GM23338 (cell line): Measurements from ENCODE around the gene GLB1L.

Experiments used
- CTCF ChIP-seq, 2 experiments: fragments of 200-600 bp in 1 of 2; sonication (generic) in 1 of 2; conservative IDR thresholded peaks; 2 replicates each; pipeline versions ENCODE4 v1.5.1 to v1.6.1; 2016 to 2017; ENCODE audit warnings: antibody characterized with exemption in 2 of 2, low read depth in 2 of 2, mild to moderate bottlenecking in 2 of 2, moderate library complexity in 1 of 2
- EZH2phosphoT487 ChIP-seq: fragments of 200-600 bp; sonication (generic); IDR thresholded peaks from one replicate; pipeline ENCODE4 v1.8.1; 2018; ENCODE audit warnings: antibody characterized with exemption; ENCODE audit not compliant: unreplicated experiment
- POLR2AphosphoS5 ChIP-seq: IDR thresholded peaks from 2 replicates; pipeline ENCODE4 v1.6.1; 2016; ENCODE audit warnings: antibody characterized with exemption, low read depth
- ZNF114 ChIP-seq: fragments of 250-450 bp; sonication (Bioruptor Pico); IDR thresholded peaks from 2 replicates; pipeline ENCODE4 v1.5.0; 2020; ENCODE audit warnings: mild to moderate bottlenecking, moderate library complexity
- TF ChIP-seq, protein P1 (sequence below): IDR thresholded peaks from one replicate; pipeline ENCODE4 v1.6.1; 2018; ENCODE audit warnings: antibody characterized with exemption; ENCODE audit not compliant: unreplicated experiment
- TF ChIP-seq, protein P2 (sequence below): IDR thresholded peaks from 2 replicates; pipeline ENCODE4 v1.6.1; 2016; ENCODE audit warnings: antibody characterized with exemption

- TF ChIP-seq CTCF (conservative IDR thresholded peaks at IDR 0.05; ENCODE audit: low read depth in 2 of 2) (no peak), EZH2phosphoT487 (no peak), POLR2AphosphoS5 (no peak), ZNF114 (no peak)
- TF ChIP-seq, protein P1, sequence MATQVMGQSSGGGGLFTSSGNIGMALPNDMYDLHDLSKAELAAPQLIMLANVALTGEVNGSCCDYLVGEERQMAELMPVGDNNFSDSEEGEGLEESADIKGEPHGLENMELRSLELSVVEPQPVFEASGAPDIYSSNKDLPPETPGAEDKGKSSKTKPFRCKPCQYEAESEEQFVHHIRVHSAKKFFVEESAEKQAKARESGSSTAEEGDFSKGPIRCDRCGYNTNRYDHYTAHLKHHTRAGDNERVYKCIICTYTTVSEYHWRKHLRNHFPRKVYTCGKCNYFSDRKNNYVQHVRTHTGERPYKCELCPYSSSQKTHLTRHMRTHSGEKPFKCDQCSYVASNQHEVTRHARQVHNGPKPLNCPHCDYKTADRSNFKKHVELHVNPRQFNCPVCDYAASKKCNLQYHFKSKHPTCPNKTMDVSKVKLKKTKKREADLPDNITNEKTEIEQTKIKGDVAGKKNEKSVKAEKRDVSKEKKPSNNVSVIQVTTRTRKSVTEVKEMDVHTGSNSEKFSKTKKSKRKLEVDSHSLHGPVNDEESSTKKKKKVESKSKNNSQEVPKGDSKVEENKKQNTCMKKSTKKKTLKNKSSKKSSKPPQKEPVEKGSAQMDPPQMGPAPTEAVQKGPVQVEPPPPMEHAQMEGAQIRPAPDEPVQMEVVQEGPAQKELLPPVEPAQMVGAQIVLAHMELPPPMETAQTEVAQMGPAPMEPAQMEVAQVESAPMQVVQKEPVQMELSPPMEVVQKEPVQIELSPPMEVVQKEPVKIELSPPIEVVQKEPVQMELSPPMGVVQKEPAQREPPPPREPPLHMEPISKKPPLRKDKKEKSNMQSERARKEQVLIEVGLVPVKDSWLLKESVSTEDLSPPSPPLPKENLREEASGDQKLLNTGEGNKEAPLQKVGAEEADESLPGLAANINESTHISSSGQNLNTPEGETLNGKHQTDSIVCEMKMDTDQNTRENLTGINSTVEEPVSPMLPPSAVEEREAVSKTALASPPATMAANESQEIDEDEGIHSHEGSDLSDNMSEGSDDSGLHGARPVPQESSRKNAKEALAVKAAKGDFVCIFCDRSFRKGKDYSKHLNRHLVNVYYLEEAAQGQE = no peak
- TF ChIP-seq, protein P2, sequence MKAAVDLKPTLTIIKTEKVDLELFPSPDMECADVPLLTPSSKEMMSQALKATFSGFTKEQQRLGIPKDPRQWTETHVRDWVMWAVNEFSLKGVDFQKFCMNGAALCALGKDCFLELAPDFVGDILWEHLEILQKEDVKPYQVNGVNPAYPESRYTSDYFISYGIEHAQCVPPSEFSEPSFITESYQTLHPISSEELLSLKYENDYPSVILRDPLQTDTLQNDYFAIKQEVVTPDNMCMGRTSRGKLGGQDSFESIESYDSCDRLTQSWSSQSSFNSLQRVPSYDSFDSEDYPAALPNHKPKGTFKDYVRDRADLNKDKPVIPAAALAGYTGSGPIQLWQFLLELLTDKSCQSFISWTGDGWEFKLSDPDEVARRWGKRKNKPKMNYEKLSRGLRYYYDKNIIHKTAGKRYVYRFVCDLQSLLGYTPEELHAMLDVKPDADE = no peak
Measured at GRCh38 chr2:219289537-219290361, 44.5 kb upstream of the GLB1L start.
